HepG2 (cell line): ENCODE results near the gene ADM5. TPM values are rescaled to one million over a fixed set of nuclear protein-coding genes. Genes with fewer than 3 reads are reported as not detected.

Source experiments
- CBFB ChIP-seq: sonication (generic); formaldehyde crosslinking; IDR thresholded peaks from 2 replicates; pipeline ENCODE4 v1.4.0; 2020; ENCODE audit warnings: missing genetic modification reagents
- CTCF ChIP-seq: sonication (generic); formaldehyde crosslinking; IDR thresholded peaks from 2 replicates; pipeline ENCODE4 v1.5.0; 2020; ENCODE audit warnings: mild to moderate bottlenecking, missing genetic modification reagents, moderate library complexity
- GMEB1 ChIP-seq: sonication (generic); formaldehyde crosslinking; IDR thresholded peaks from 2 replicates; pipeline ENCODE4 v1.5.1; 2020; ENCODE audit warnings: missing genetic modification reagents, mild to moderate bottlenecking, borderline replicate concordance
- GRHL1 ChIP-seq: sonication (generic); formaldehyde crosslinking; conservative IDR thresholded peaks from 2 replicates; pipeline ENCODE4 v1.8.0; 2022; ENCODE audit warnings: missing genetic modification reagents
- HCFC1 ChIP-seq: fragments of 150-350 bp; IDR thresholded peaks from 2 replicates; pipeline ENCODE4 v1.6.1; 2014; ENCODE audit warnings: low read depth, low read length
- HMGXB4 ChIP-seq, 2 experiments: sonication (generic) in 1 of 2; formaldehyde crosslinking in 1 of 2; IDR thresholded peaks; 2 replicates each; pipeline versions ENCODE4 v1.4.0 to v1.6.1; 2018 to 2020; ENCODE audit warnings: missing genetic modification reagents in 2 of 2, borderline replicate concordance in 1 of 2, low read depth in 1 of 2, mild to moderate bottlenecking in 1 of 2, missing biosample characterization in 1 of 2
- KMT2B ChIP-seq: IDR thresholded peaks from 2 replicates; pipeline ENCODE4 v1.6.1; 2016; ENCODE audit warnings: missing genetic modification reagents, missing compliant biosample characterization
- MAX ChIP-seq: IDR thresholded peaks from 2 replicates; pipeline ENCODE4 v1.6.1; 2012; ENCODE audit warnings: inconsistent platforms
- NR0B2 ChIP-seq: sonication (generic); formaldehyde crosslinking; IDR thresholded peaks from 2 replicates; pipeline ENCODE4 v1.4.0; 2020; ENCODE audit warnings: mild to moderate bottlenecking, missing genetic modification reagents
- NR2F6 ChIP-seq, 2 experiments: IDR thresholded peaks; 2 replicates each; pipeline ENCODE4 v1.6.1; 2016; ENCODE audit warnings: antibody characterized with exemption in 1 of 2, mild to moderate bottlenecking in 1 of 2
- NR3C1 ChIP-seq: sonication (generic); formaldehyde crosslinking; IDR thresholded peaks from 2 replicates; pipeline ENCODE4 v1.4.0; 2020; ENCODE audit warnings: missing genetic modification reagents
- RXRA ChIP-seq: sonication (generic); formaldehyde crosslinking; IDR thresholded peaks from 2 replicates; pipeline ENCODE4 v1.5.1; 2020; ENCODE audit warnings: missing genetic modification reagents
- THAP11 ChIP-seq: IDR thresholded peaks from 2 replicates; pipeline ENCODE4 v1.6.1; 2016; ENCODE audit warnings: missing biosample characterization, missing genetic modification reagents
- ZNF598 ChIP-seq: sonication (generic); formaldehyde crosslinking; IDR thresholded peaks from 2 replicates; pipeline ENCODE4 v1.5.1; 2020; ENCODE audit warnings: mild to moderate bottlenecking, missing genetic modification reagents, borderline replicate concordance
- ZNF710 ChIP-seq: sonication (generic); formaldehyde crosslinking; IDR thresholded peaks from 2 replicates; pipeline ENCODE4 v1.5.0; 2020; ENCODE audit warnings: mild to moderate bottlenecking, missing genetic modification reagents, borderline replicate concordance
- ZNF737 ChIP-seq: sonication (generic); formaldehyde crosslinking; IDR thresholded peaks from 2 replicates; pipeline ENCODE4 v1.5.0; 2020; ENCODE audit warnings: missing genetic modification reagents, mild to moderate bottlenecking, borderline replicate concordance
- ZSCAN9 ChIP-seq: IDR thresholded peaks from 2 replicates; pipeline ENCODE4 v1.6.1; 2016; ENCODE audit warnings: borderline replicate concordance
- polyA plus RNA-seq, 8 experiments: library from polyadenylated mRNA; depleted of rRNA in 3 of 8; stranded (reverse) in 7 of 8; unstranded in 1 of 8; fragments of >200 nt; fragmentation: Illumina TruSeq in 4 of 8; extraction: Trizol in 4 of 8; gene quantifications; 2 replicates each; pipeline versions ENCODE4 v1.2.1 to v1.2.3, GENCODE V29; 2011 to 2016; ENCODE audit warnings: low read depth in 4 of 8, missing spikeins in 1 of 8, mixed read lengths in 1 of 8; ENCODE audit not compliant: insufficient read depth in 1 of 8
- total RNA-seq, 5 experiments: library from RNA; depleted of rRNA; stranded (reverse); fragments of >200 nt; fragmentation: Illumina TruSeq; extraction: Trizol; gene quantifications; 2 replicates each; pipeline ENCODE4 v1.2.3, GENCODE V29; 2016; ENCODE audit warnings: low read depth in 1 of 5

Gene ADM5
- total and polyA plus RNA-seq, 2 of the 13 experiments (the other 11 are each of a cell fraction or from before 2014, with no cell fraction given): 2.7 to 4.1 TPM

- TF ChIP-seq ZNF710 (CRISPR knock-in tag): no peak
- peak; percentile 95 for TF ChIP-seq CTCF (CRISPR knock-in tag)
- TF ChIP-seq MAX: peak; percentile 53; the same call in 1 of the 2 replicates
- TF ChIP-seq ZNF598 (CRISPR knock-in tag): peak; percentile 28; the same call in 1 of the 2 replicates
- TF ChIP-seq NR3C1 (CRISPR knock-in tag): no peak
- TF ChIP-seq KMT2B (CRISPR knock-in tag): peak; percentile 65
- TF ChIP-seq RXRA (CRISPR knock-in tag): peak; percentile 53; the same call in 1 of the 2 replicates
- peak; percentile 56; the same call in 1 of the 2 replicates for TF ChIP-seq THAP11 (CRISPR knock-in tag)
- TF ChIP-seq GRHL1 (CRISPR knock-in tag): no peak
- 0 out of 2 replicates have a peak, but pooled peaks have one; percentile 4 for TF ChIP-seq ZSCAN9 (CRISPR knock-in tag)
- no peak for TF ChIP-seq ZNF737 (CRISPR knock-in tag)
- no peak for TF ChIP-seq NR2F6 (IDR thresholded peaks at IDR 0.05)
- TF ChIP-seq NR2F6 (CRISPR knock-in tag; IDR thresholded peaks at IDR 0.05): peak; percentile 52; the same call in 1 of the 2 replicates
- 0 out of 2 replicates have a peak, but pooled peaks have one; percentile 38 for TF ChIP-seq CBFB
- TF ChIP-seq GMEB1 (CRISPR knock-in tag): peak; percentile 16; the same call in 1 of the 2 replicates
- peak; percentile 32; the same call in 1 of the 2 replicates for TF ChIP-seq HCFC1
- TF ChIP-seq HMGXB4 (CRISPR knock-in tag; IDR thresholded peaks at IDR 0.05; ENCODE audit: borderline replicate concordance in 1 of 2, low read depth in 1 of 2): peak; percentile 15 to 76; a peak in 2 of 4 replicates
- no peak for TF ChIP-seq NR0B2
Observed at GRCh38 chr19:49680421-49681351, 8.7 kb upstream of the ADM5 start (continued).
